Epithelial cell of proximal tubule (primary cell): Measurements from ENCODE around the gene MSMO1. TPM values are rescaled to one million over a fixed set of nuclear protein-coding genes. Genes with fewer than 3 reads are reported as not detected.

Experiments
- DNase-seq: peaks from one replicate; pipeline ENCODE4 v3.0.0-alpha.2; 2011; ENCODE audit warnings: low read depth
- H3K4me3 ChIP-seq: 2 replicates; pipeline ENCODE4 v1.5.1; 2011; ENCODE audit warnings: low read depth, mild to moderate bottlenecking, low read length
- total RNA-seq: library from RNA; depleted of rRNA; stranded (reverse); fragments of >200 nt; gene quantifications from 2 replicates; pipeline ENCODE4 v1.2.3, GENCODE V29; 2015
- TF ChIP-seq, protein P1 (sequence below): conservative IDR thresholded peaks from 2 replicates; pipeline ENCODE4 v1.5.1; 2012; ENCODE audit warnings: low read depth, mild to moderate bottlenecking, low read length

MSMO1 gene
- total RNA-seq, 1 donor from 2014 or later = 96.7 TPM

GRCh38 chr4:165382640-165383039, 55.2 kb downstream of the MSMO1 start:
- H3K4me3 ChIP-seq = no peak overlapping the region
- TF ChIP-seq, protein P1, sequence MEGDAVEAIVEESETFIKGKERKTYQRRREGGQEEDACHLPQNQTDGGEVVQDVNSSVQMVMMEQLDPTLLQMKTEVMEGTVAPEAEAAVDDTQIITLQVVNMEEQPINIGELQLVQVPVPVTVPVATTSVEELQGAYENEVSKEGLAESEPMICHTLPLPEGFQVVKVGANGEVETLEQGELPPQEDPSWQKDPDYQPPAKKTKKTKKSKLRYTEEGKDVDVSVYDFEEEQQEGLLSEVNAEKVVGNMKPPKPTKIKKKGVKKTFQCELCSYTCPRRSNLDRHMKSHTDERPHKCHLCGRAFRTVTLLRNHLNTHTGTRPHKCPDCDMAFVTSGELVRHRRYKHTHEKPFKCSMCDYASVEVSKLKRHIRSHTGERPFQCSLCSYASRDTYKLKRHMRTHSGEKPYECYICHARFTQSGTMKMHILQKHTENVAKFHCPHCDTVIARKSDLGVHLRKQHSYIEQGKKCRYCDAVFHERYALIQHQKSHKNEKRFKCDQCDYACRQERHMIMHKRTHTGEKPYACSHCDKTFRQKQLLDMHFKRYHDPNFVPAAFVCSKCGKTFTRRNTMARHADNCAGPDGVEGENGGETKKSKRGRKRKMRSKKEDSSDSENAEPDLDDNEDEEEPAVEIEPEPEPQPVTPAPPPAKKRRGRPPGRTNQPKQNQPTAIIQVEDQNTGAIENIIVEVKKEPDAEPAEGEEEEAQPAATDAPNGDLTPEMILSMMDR = no peak
- DNase-seq = no peak

DNA sequence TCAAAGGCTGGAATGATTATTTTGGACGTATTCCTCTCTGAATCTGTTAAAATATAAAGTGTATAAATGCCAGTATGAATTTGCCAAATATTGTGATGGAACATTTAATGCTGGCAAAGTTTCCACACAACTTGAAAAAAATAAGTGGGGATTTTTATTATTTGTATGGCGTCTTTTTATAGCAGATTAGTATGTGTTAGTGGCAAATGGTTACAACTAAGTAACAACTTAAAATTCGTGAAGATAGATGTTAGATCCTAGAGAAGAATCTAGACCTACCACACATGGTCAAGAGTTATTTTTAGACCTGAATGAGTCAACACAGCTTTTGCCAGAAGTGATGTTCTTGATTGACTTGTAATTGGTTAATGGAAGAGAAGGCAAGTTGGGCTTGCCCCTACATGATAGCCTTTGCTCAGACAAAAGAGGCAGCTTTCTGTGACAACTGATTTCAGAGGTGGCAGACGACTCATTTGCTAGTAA, 56.2 kb downstream of the MSMO1 start:
- H3K4me3 ChIP-seq = no peak overlapping the region
- DNase-seq = no peak
- TF ChIP-seq, protein P1 = no peak

- TF ChIP-seq, protein P1 = no peak
- DNase-seq = no peak
- no peak overlapping the region for H3K4me3 ChIP-seq
These were observed 56.7 kb downstream of the MSMO1 start for GRCh38 chr4:165384186-165384585.

GRCh38 chr4:165384598-165384997, 57.1 kb downstream of the MSMO1 start:
- no peak overlapping the region for H3K4me3 ChIP-seq
- DNase-seq = no peak
- TF ChIP-seq, protein P1 = peak; percentile 17

DNA sequence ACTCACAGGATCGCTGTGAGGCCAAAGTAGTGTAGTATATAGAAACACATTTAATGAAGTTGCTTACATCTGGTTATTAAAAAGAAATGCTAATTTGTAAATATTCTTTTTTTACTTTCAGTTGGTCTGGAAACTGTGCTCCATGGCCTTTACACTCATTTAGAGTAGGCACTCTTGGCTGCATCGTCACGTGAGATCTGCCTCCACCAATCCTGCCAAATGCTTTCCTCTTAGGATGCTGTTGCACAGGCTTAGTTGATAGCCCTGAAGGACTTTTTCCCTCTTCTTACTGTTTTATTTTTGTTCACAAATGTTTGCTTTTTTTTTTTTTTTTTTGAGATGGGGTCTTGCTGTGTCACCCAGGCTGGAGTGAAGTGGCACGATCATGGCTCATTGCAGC, 57.7 kb downstream of the MSMO1 start:
- no peak for DNase-seq
- TF ChIP-seq, protein P1 = no peak
- no peak overlapping the region for H3K4me3 ChIP-seq

DNA sequence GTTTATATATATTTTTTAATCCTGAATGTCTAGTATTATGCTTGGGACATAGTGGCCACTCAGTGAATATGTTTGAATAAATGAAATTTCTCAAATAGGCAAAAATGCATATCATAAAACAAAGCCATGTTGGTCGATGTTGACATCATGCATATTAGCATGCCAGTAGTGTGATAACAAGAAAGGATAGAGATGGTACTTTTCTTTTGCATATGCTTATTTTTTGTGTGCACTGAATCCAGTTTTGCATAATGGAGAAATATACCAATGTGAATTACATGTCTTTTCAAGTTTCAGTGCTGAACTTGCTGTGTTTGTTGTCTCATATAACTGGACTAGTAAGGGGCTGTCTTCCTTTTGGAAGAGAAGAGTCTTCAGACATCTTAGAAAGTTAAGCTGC, 58.9 kb downstream of the MSMO1 start:
- no peak overlapping the region for H3K4me3 ChIP-seq
- TF ChIP-seq, protein P1 = no peak
- DNase-seq = no peak

GRCh38 chr4:165388756-165389155, 61.3 kb downstream of the MSMO1 start:
- TF ChIP-seq, protein P1 = no peak
- no peak for DNase-seq

More at GRCh38 chr4:165388756-165389155, 61.3 kb downstream of the MSMO1 start:
- H3K4me3 ChIP-seq = no peak overlapping the region
